Activated CD8-positive, alpha-beta memory T cell treated with anti-CD3 and anti-CD28 coated beads, Interleukin-2, amount 50 U/mL, for 1 hour (primary cell): ENCODE results near the gene TET1.
"Not testable (repeated sequence)": the region's sequence is repeated elsewhere in the genome, so short reads cannot be mapped to it uniquely, and the experiment has no call there.

ENCODE experiments used
- DNase-seq: peaks from one replicate; pipeline ENCODE4 v3.0.0-alpha.2; 2020; ENCODE audit errors: extremely low read depth

TET1 gene

GRCh38 chr10:68713065-68713464, 152.9 kb downstream of the TET1 start:
- not testable (repeated sequence) for DNase-seq

GRCh38 chr10:68717435-68717834, 157.3 kb downstream of the TET1 start:
- no peak for DNase-seq

- DNase-seq = peak; percentile 93
Observed at GRCh38 chr10:68720793-68721672, 160.9 kb downstream of the TET1 start, which contains the start of gene CCAR1. CCAR1 (plus strand) TSS chr10:68721239; CDS start chr10:68722505, 1,266 bp downstream.

GRCh38 chr10:68721673-68722335, 161.7 kb downstream of the TET1 start:
- no peak for DNase-seq

- DNase-seq = no peak
Observed at GRCh38 chr10:68725016-68725415, 164.9 kb downstream of the TET1 start.

GRCh38 chr10:68727146-68727545, 167.0 kb downstream of the TET1 start:
- DNase-seq = no peak

- DNase-seq = no peak
Observed at GRCh38 chr10:68732651-68733050, 172.5 kb downstream of the TET1 start.

GRCh38 chr10:68734349-68734748, 174.2 kb downstream of the TET1 start:
- DNase-seq = no peak

- no peak for DNase-seq
Observed at GRCh38 chr10:68735119-68735518, 175.0 kb downstream of the TET1 start.

GRCh38 chr10:68735739-68736138, 175.6 kb downstream of the TET1 start:
- not testable (repeated sequence) for DNase-seq

- not testable (repeated sequence) for DNase-seq
Observed at GRCh38 chr10:68740676-68741075, 180.5 kb downstream of the TET1 start.

GRCh38 chr10:68742397-68742796, 182.3 kb downstream of the TET1 start:
- no peak for DNase-seq
